CD1c-positive myeloid dendritic cell (primary cell): Measurements from ENCODE around the gene PHYH.
"Not testable (repeated sequence)": the region's sequence is repeated elsewhere in the genome, so short reads cannot be mapped to it uniquely, and the experiment has no call there.

Source experiments
- DNase-seq: peaks from one replicate; pipeline ENCODE4 v3.0.0-alpha.2; 2016; ENCODE audit errors: extremely low spot score

Gene PHYH

DNA sequence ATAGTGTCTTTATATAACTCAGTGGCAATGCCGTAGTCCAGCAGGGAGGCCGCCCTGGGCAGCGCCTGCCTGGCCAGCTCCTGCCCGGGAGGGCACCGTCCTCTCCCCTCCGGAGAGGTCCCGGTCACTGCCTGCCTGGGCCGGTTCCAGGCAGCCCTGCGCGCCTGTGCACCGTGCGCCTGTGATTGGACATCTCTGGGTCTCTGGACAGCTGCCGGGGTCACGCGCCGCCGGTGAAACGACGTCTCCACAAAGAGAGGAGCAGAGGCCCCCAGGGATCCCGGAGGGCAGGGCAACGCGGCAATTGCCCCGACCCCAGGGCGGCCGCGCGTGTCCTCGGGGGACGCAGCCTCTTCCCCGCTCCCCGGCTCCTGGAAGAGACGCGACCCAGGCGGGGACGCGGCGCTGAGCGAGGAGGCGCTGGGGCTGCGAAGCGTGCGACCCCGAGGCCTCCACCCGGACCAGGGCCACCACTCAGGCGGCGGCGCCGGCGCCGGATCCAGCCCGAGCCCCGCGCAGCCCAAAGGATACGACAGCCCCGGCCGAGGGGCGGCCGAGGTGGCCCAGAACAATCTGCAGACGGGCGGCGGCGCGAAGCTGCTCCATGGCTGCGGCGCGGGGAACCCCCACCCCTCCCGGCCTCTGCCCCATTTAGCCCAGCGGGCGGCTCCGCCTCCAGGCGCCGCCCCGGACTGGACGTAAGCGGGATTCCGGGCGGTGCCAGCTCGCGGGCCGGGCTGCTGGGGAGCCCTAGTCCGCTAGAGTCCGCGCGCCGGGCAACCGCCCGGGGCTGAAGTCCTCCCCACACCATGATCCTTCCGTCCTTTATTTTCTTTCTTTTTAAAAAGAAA lies at the start of gene PHYH:
Gene PHYH, minus strand, starts transcription at position 628 of the 851 bp plus-strand sequence. Its CDS starts 22 bp downstream, at position 606.
- peak; percentile 94 for DNase-seq

- DNase-seq = peak; percentile 75
Measured at GRCh38 chr10:13348216-13349017, 48.6 kb upstream of the PHYH start, which contains the start of gene SEPHS1. TSS of gene SEPHS1 (minus strand) at chr10:13348293. CDS start at chr10:13344950, 3,343 bp downstream.

GRCh38 chr10:13347500-13348156 lies 47.8 kb upstream of the PHYH start:
- DNase-seq = peak; percentile 90

DNA sequence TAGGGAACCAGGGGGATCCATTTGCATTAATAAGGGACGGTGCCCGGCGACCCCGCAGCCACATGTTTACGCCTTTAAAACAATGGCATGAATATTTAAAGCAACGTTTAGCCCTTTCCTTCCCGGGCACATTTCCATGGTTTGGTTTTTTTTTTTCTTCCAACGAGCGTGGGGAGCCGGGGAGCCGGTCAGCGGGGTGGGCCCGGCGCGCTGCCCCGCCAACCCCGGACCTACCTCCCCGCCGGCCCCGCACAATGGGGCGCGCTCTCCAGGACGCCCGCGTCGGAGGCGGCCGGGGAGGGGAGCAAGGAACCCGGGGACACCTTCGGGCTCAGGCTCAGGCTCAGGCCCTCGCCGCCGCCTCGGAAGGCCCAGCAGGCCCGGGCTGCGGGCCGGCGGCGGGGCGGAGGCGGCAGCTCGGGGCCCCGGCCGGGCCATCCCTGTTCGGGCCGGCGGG lies 47.2 kb upstream of the PHYH start:
- DNase-seq = peak; percentile 55

- DNase-seq = no peak
Measured at GRCh38 chr10:13346283-13347042, 46.6 kb upstream of the PHYH start.

GRCh38 chr10:13340626-13341376 lies 40.9 kb upstream of the PHYH start:
- no peak for DNase-seq

DNA sequence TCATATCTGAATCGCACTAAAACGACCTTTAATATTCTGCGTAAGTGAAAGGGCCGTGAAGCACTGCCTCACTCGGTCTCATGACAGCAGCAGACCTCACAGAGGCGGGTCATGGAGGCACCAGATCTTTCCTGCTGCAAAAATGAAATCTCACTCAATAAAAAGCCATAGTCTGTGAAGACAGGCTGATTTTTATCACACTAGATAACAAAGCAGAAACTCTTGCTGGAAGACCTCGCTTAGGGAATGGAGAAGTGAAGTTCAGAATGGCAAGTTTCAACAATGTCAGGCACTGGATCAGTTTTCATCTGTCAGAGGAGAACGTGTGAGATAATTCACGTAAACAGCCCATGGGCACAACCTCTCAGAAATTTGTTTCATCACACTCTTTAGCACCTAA lies 40.2 kb upstream of the PHYH start:
- no peak for DNase-seq

DNA sequence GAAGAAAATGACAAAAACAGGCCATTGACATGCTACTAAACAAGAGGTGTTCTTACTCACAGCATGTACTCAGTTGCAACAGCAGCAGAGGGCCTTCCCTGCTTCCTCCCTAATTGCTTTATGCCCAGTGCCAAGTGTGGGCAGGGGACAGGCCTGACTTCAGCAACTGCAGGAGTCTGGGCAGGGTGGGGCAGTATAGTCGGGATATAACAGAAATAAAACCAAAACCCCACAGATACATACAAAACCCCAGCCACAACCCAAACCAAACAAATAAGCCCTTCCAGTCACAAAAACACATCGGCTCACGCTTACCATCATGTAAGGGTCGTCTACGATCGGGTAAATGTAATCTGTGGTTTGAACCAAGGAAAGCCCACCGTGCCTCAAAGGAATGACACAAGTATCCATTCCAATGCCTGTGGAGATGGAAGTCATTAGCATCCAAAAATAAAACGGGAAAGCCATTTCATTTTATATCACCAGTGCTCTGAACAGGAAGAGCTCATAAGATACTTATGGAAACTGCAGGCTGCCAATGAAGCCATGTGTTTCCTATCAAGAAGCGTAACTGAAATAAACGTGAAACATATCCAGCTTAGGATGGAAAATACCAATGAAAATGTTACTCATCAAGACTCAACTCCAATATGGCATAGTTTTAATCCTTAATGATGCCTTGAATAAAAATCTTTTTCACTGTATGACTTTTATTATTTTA lies 38.7 kb upstream of the PHYH start:
- no peak for DNase-seq

GRCh38 chr10:13337827-13338196 lies 37.9 kb upstream of the PHYH start:
- DNase-seq = no peak

DNA sequence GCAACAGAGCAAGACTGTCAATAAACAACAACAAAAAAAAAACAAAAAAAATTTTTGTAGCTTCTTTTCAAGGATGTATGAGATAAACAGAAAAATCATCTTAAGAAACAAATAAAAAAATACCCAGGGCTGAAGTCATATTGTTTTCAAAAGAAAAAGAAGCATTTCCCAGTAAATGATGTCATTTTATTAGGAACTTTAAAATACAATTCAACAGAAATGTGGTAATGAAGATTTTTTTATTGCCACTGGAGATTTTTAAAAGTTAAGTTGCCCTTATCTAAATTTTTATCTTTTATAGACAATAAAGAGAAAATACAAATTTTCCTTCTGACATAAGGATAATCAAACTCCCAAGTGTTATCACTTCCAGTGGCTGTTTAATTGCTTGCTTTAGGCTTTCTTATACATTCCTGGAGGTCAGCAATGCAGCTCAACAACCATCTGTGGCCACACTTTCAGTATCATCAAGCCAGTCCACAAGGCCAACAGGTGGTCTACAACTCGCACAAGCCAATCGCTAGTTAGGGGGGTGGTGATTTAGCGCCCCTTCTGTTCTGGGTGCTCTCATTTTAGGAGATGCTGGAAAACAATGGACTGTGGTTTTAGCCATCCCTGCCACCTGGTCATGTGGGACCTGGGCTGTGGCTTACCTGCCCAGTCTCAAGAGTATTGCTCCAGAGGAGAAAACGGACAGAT lies 37.4 kb upstream of the PHYH start:
- no peak for DNase-seq

GRCh38 chr10:13335881-13336280 lies 36.0 kb upstream of the PHYH start:
- no peak for DNase-seq

DNA sequence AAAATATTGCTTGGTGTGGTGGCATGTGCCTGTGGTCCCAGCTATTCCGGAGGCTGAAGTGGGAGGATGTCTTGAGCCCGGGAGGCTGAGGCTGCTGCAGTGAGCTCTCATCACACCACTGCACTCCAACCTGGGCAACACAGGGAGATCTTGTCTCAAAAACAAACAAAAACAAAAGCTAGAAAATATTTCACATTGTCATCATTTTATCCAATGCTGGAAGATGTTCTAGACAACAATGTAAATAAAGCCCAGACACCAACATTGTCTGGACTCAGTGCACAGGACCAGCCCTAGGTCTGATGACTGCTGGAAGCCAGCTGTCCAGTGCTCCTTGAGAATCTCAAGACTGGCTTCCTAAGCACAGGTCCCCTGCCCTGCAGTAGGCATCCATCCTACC lies 34.7 kb upstream of the PHYH start:
- DNase-seq = no peak

GRCh38 chr10:13331646-13332045 lies 31.8 kb upstream of the PHYH start:
- no peak for DNase-seq

DNA sequence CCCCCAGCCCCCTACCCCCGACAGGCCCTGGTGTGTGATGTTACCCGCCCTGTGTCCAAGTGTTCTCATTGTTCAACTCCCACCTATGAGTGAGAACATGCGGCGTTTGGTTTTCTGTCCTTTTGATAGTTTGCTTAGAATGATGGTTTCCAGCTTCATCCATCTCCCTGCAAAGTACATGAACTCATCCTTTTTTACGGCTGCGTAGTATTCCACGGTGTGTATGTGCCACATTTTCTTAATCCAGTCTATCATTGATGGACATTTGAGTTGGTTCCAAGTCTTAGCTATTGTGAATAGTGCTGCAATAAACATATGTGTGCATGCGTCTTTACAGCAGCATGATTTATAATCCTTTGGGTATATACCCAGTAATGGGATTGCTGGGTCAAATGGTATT lies 31.1 kb upstream of the PHYH start:
- not testable (repeated sequence) for DNase-seq

DNA sequence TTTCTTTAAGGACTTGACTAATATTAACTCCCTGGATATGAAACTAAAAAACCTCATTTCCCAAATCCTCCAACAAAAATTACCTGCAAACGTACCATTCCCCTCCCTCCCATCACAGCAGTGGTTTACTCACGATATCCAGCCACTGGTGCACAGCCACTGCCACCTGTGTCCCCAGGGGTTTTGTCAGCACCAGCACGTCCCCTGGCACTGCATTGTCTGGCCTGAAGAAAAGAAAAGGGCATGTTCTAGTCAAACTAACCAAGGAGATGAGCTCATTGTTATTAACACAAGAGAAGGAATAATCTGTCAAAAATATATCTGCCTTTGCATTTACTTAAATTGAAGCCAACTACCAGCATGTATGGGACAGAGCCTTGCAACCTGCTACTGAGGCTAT lies 29.7 kb upstream of the PHYH start:
- no peak for DNase-seq

DNA sequence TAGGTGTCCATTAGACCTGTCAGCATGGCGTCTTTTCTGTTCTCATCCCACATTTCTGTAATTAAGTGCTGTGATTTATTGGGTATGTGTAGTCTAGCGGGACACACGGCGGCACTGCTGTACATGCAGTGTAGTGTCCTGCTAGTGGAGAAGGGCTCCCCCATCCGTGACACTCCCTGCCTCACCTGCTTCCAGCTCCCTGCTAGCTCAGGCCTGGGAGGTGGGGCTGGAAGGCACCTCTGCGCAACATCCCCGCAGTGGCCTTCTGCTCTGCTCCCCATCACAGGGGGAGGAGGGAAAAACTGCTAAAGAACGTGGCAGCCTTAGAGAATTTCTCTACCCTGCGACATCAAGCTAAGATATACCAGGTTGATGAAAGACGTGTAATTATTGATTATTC lies 28.7 kb upstream of the PHYH start:
- DNase-seq = no peak

GRCh38 chr10:13328126-13328525 lies 28.3 kb upstream of the PHYH start:
- DNase-seq = no peak

- DNase-seq = no peak
Measured at GRCh38 chr10:13327534-13327933, 27.7 kb upstream of the PHYH start.

GRCh38 chr10:13322615-13323148 lies 22.8 kb upstream of the PHYH start:
- no peak for DNase-seq
